NCI-H446 treated with DMSO at 0.1 percent for 48 hours (cell line): ENCODE measurements around the gene ZDHHC11.
"Not testable (repeated sequence)": the region's sequence is repeated elsewhere in the genome, so short reads cannot be mapped to it uniquely, and the experiment has no call there.

Experiments used
- DNase-seq: peaks from one replicate; lab custom pipeline; 2025; lab: John Stamatoyannopoulos, UW

The ZDHHC11 gene

GRCh38 chr5:776862-777711 lies 73.7 kb downstream of the ZDHHC11 start:
- DNase-seq, result no peak

GRCh38 chr5:775961-776861 lies 74.6 kb downstream of the ZDHHC11 start:
- no peak for DNase-seq

- DNase-seq, result not testable (repeated sequence)
These were observed 75.2 kb downstream of the ZDHHC11 start for GRCh38 chr5:775595-775960.

GRCh38 chr5:774854-775505 lies 75.8 kb downstream of the ZDHHC11 start:
- not testable (repeated sequence) for DNase-seq

- not testable (repeated sequence) for DNase-seq
These were observed 76.5 kb downstream of the ZDHHC11 start for GRCh38 chr5:774304-774703.

GRCh38 chr5:773517-774264 lies 77.1 kb downstream of the ZDHHC11 start:
- DNase-seq, result no peak

GRCh38 chr5:772931-773330 lies 77.9 kb downstream of the ZDHHC11 start:
- not testable (repeated sequence) for DNase-seq

GRCh38 chr5:772547-772890 lies 78.3 kb downstream of the ZDHHC11 start:
- not testable (repeated sequence) for DNase-seq

GRCh38 chr5:771841-772546 lies 78.8 kb downstream of the ZDHHC11 start:
- not testable (repeated sequence) for DNase-seq

- DNase-seq, result not testable (repeated sequence)
These were observed 79.6 kb downstream of the ZDHHC11 start for GRCh38 chr5:771087-771781.

GRCh38 chr5:770585-770984 lies 80.2 kb downstream of the ZDHHC11 start:
- not testable (repeated sequence) for DNase-seq

GRCh38 chr5:769485-770145 lies 81.2 kb downstream of the ZDHHC11 start:
- not testable (repeated sequence) for DNase-seq

GRCh38 chr5:766666-767431 lies 83.9 kb downstream of the ZDHHC11 start:
- DNase-seq, result no peak

GRCh38 chr5:765948-766631 lies 84.7 kb downstream of the ZDHHC11 start:
- DNase-seq, result no peak

GRCh38 chr5:763998-764781 lies 86.6 kb downstream of the ZDHHC11 start:
- no peak for DNase-seq

GRCh38 chr5:763397-763796 lies 87.4 kb downstream of the ZDHHC11 start:
- DNase-seq, result no peak

GRCh38 chr5:762996-763395 lies 87.8 kb downstream of the ZDHHC11 start:
- not testable (repeated sequence) for DNase-seq
